Measurements from ENCODE around the gene CUX1. TPM values are rescaled to one million over a fixed set of nuclear protein-coding genes. Genes with fewer than 3 reads are reported as not detected.

Gene CUX1
- total RNA-seq, 4 donors from 2014 or later, result 40.8 to 62.1 (median 43.8) TPM

- H3K4me3 ChIP-seq (ENCODE audit: low read depth, poor library complexity, severe bottlenecking), result no peak overlapping the region
- intact Hi-C loops (cut with DNase I; ENCODE audit: low total_unique reads), result no loop called here
- 73 to 75% methylated on average over 12 to 13 of the region's 13 CpGs for WGBS, 2 donors
- TF ChIP-seq POLR2A (IDR thresholded peaks at IDR 0.05) (no peak), CTCF (IDR thresholded peaks at IDR 0.05) (no peak)
- no peak for DNase-seq (ENCODE audit: low spot score in 2 of 2)
These were observed 452.9 kb downstream of the CUX1 start for GRCh38 chr7:102270178-102270887.

- TF ChIP-seq CTCF (IDR thresholded peaks at IDR 0.05) (no peak), POLR2A (IDR thresholded peaks at IDR 0.05) (no peak)
- DNase-seq (ENCODE audit: low spot score in 2 of 2), result no peak
- H3K4me3 ChIP-seq (ENCODE audit: low read depth, poor library complexity, severe bottlenecking), result no peak overlapping the region
- intact Hi-C loops (cut with DNase I; ENCODE audit: low total_unique reads), result no loop called here
- WGBS, 2 donors, result 96 to 97% methylated on average over 10 of the region's 10 CpGs
These were observed 453.9 kb downstream of the CUX1 start for GRCh38 chr7:102271158-102271798.

- intact Hi-C loops (cut with DNase I; ENCODE audit: low total_unique reads), result loop anchor here (2.0 kb wide), 1 partner anchor 729 kb away; no protein-coding TSS in a partner anchor
- DNase-seq (ENCODE audit: low spot score in 2 of 2), result peak; percentile 45 to 94
These were observed 454.9 kb downstream of the CUX1 start for GRCh38 chr7:102272075-102272916.

GRCh38 chr7:102272917-102273748 is 455.7 kb downstream of the CUX1 start:
- intact Hi-C loops (cut with DNase I; ENCODE audit: low total_unique reads), result loop anchor here (2.0 kb wide), 1 partner anchor 730 kb away; no protein-coding TSS in a partner anchor
- 87 to 88% methylated on average over 14 to 16 of the region's 16 CpGs for WGBS, 2 donors
- H3K4me3 ChIP-seq (ENCODE audit: low read depth, poor library complexity, severe bottlenecking), result no peak overlapping the region
- DNase-seq (ENCODE audit: low spot score in 2 of 2), result no peak
- no peak for TF ChIP-seq CTCF (IDR thresholded peaks at IDR 0.05)
- TF ChIP-seq POLR2A (IDR thresholded peaks at IDR 0.05), result no peak

More at GRCh38 chr7:102272075-102272916, 454.9 kb downstream of the CUX1 start:
- TF ChIP-seq POLR2A (IDR thresholded peaks at IDR 0.05), result no peak
- TF ChIP-seq CTCF (IDR thresholded peaks at IDR 0.05), result peak in 1 of 3 donors; percentile 72
- 41 to 65% methylated on average over 13 to 21 of the region's 21 CpGs for WGBS, 2 donors
- H3K4me3 ChIP-seq (ENCODE audit: low read depth, poor library complexity, severe bottlenecking), result no peak overlapping the region

Measured in lower leg skin (tissue), 4 donors.